Activated CD4-positive, CD25-positive, alpha-beta regulatory T cell treated with anti-CD3 and anti-CD28 coated beads, Interleukin-2, amount 50 U/mL, for 16 hours (primary cell): ENCODE data around the gene HOXA5.

Experiments used
- DNase-seq: peaks from one replicate; pipeline ENCODE4 v3.0.0-alpha.2; 2020; ENCODE audit warnings: low read depth, low spot score

Gene HOXA5

DNA sequence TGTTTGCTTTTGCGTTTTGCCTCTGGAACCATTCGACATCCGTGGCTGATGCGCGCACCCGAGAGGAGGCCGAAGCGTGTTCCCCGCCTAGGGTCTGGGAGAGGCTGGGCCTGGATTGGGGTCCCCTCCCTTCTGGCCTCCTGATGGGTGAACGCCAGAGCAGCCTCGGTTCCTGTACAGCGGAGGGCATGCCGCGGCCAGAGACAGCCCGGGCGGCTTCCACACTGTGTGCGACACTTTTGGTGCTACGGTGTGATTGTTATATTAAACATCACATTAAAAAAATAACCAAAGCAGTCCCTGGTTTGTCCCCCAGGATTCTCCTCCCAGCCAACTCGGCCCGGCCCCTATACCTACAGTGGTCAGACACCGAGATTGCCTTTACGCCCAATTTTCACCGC lies 16.7 kb upstream of the HOXA5 start:
- no peak for DNase-seq

DNA sequence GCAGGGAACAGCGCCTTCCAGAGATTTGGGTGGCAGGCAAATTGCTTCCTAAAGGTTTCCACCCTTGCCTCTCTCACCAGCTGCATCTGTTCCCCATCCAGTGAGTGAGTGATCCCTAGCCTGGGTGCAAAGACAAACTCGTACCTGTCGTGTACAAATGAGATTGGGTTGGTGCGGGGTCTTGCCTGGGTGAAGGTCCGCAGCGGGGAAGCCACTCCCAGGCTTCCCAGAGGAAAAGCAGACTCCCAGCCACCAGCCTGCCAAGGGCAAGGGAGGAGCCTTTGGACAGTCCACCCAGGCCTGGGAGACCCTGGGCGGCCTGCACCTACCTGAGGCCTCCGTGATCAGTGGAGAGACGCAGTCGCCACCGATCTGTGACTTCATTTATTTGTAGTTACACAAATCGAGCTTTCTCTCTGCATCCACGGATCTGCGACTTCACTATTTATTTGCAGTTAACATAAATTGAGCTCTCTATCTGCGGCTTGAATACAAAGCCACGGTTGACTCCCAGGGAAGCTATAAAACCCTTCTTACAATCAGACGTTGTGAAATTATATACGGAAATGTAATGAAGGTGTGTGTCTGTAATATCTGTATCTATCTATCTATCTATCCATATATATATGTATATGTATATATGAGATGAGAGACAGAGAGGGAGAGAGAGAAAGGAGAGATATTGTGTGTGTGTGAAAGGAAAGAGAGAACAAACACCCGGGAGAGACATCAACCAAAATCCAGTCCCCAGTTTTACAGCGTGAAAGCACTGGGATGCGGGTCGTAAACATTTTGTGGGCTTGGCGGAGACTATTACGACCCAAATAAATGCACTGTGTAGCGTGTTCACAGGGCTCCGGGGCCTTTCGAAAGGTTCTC lies 16.0 kb upstream of the HOXA5 start:
- DNase-seq, result no peak

GRCh38 chr7:27158436-27159265 lies 15.2 kb upstream of the HOXA5 start:
- DNase-seq, result no peak

DNA sequence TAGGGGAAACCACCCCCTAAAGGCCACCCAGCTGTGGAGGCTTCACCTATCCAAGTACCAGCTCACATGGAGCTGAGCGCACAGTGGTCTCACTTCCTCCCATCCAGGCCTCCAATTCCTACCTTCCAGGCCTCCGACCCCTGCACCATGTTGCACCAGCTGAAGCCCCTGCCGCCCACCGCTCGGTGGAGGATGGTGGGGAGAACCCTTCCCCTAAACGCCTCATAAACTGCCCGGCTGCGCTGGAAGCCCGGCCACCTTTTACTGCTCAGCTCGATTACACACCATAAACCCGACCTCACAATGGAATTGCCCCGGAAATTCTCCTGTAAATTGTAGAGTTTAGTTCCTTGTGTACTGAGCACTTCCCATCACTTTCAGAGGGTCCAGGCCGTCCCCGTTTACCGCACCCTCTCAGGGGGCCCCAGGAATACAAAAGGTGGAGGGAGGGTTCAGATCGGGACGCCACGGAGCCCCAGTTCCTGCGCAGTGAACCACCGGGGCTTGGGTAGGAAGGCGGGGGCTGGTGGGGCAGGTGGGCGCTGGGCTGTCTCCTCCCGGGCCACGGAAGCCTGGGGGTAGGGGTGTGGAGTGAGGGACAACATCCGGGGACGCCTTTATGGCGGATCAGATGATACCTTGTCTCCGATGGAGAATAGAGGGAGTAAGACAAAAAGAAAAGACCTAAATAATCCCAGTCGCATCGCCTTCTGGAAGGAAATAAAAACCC lies 14.4 kb upstream of the HOXA5 start:
- DNase-seq, result no peak

- no peak for DNase-seq
These were observed 13.6 kb upstream of the HOXA5 start for GRCh38 chr7:27156916-27157701.

- no peak for DNase-seq
These were observed 13.0 kb upstream of the HOXA5 start, which contains the start of gene HOXA7 for GRCh38 chr7:27156508-27156898. Gene HOXA7 (minus strand): TSS chr7:27156675. CDS start chr7:27156545, 130 bp downstream.

DNA sequence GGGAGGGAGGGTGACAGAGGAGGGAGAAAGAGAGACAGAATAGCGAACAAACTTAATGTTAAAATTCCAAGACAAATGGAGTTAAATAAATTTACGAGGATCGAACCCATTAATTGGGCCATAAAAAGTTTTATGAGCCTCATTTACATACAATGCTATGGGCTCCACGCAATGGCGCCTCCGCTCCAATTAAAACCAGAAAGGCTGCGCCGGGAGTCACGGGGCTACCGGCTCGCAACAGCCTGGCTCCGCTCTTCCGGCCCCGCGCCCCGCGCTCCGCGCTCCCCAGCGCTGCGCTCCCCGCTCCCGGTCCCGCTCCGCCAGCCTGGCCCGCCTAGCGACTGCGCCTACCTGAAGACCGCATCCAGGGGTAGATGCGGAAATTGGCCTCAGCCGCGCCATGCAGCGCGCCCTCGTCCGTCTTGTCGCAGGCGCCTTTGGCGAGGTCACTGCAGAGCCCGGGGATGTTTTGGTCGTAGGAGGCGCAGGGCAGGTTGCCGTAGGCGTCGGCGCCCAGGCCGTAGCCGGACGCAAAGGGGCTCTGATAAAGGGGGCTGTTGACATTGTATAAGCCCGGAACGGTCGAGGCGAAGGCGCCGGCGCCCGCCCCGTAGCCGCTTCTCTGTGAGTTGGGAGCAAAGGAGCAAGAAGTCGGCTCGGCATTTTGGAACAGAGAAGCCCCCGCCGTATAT lies 12.5 kb upstream of the HOXA5 start:
- DNase-seq, result no peak

DNA sequence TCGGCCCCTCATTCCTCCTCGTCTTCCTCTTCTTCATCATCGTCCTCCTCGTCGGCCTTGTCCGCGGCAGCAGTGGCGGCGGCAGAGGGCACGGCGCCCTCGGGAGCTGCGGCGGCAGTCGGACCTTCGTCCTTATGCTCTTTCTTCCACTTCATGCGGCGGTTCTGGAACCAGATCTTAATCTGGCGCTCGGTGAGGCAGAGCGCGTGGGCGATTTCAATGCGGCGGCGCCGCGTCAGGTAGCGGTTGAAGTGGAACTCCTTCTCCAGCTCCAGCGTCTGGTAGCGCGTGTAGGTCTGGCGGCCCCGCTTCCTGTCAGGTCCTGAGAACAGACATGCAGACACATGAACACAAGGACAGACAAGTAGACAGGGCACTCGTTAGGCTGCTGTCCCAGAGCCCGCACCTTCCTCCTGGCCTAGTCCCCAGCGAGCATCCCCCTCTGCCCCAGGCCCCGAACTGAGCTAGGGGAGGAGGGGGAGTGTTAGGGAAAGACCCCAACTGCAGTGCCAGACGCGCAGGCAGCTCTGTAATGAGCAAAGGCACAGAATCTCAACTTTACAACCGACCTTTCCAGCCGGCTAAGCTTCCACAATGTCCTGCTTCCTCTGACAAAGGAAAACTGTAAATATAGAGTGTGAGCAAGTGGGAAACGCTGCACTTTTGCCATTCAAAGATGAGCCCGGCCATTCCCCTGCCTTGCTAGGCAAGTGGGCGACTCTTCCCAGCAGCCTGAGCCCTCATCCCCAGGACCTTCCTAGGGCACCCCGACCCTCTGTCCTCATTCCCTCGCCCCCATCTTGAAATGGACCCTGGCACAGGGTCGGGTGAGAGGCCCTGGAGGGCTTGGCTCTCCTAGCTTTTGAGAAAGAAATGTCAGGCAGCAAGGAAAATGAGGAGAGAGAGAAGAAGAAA lies 11.7 kb upstream of the HOXA5 start:
- no peak for DNase-seq

DNA sequence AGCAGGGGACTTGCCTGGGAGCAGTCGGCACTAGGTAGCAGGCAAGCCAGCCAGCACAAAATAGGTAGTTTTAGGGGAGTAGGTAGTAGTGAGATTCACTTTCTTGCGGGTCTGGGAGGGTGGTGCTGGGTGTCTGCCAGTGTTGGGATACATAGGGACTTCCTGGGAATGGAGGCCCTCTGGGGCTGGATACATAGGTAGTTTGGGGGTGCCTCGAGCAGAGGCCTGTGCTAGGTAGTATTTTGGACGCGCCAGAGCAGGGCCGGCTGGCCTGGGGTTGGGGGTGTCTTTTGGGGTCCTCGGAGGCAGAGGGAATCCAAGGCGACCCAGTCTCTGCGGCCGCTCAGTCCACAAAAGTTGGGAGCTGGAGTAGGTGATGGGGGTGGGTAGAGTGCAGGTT lies 10.9 kb upstream of the HOXA5 start:
- DNase-seq, result no peak

DNA sequence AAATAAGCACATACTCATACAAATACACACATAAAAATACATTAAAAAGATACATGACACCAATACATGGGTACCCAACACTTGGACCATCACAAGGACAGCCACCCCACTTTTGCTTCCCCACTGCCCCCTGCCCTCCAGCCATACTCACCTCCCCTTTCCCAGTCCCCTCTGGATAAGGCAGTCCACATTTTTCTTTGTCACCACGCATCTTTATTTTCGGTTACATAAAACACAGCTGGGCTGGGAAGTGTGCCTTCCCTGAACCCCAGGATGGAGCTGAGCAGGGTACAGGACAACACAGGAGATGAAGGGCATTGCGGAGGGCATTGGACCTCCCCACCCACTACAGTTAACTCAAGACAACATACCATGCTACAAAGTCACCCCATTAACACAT lies 10.0 kb upstream of the HOXA5 start:
- DNase-seq, result no peak

- DNase-seq, result no peak
These were observed 9.4 kb upstream of the HOXA5 start for GRCh38 chr7:27152816-27153442.

DNA sequence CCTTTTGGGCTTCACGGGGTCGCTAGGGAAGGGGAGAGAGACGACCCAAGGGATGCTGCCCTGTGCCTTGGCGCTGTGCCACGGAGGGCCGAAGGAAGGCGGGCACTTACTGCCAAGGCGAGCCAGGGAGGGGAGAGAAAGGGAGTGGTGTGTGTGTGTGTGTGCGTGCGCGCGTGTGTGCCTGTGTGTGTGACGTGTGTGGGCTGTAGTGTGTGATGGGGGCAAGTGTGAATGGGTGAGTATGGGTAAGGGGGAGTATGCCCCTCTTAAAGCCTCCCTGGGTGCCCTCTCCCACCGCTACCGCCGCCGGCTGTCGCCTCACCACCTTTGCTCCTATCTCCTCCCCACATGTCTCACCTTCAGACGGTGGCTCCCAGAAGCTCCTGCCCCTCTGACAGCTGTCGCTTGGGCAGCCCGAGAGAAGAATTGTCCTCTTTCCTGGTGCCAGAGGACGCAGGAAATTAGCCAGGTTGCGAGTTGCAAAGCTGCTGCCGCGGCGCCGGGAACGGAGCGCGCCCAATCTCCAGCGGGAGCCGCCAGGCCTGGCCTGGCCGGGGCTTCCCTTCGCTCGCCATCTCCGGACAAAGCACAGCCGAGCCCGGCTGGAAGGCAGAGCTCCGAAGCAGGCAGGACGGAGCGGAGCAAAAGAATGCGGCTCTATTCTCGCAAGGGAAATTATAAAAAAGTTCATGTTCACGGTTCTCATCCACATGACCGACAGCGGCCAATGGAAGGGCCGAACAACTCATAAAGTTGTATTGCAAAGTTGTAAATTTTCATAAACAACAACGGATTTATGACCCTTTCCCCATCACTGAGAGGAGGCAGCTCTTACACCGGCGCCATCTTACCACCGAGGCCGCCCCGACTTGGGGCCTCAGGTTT lies 8.7 kb upstream of the HOXA5 start, which contains the start of gene HOXA3:
HOXA3 (minus strand) TSS at position 653 of the 885 bp plus-strand sequence. CDS start 41,943 bp downstream, outside the sequence.
- DNase-seq, result no peak

- DNase-seq, result no peak
These were observed 8.0 kb upstream of the HOXA5 start for GRCh38 chr7:27151341-27151930.

GRCh38 chr7:27150568-27151340 lies 7.3 kb upstream of the HOXA5 start:
- no peak for DNase-seq

- no peak for DNase-seq
These were observed 6.5 kb upstream of the HOXA5 start for GRCh38 chr7:27149842-27150567.
